Stimulated activated CD4-positive, alpha-beta T cell treated with anti-CD3 and anti-CD28 coated beads, Interleukin-1b, Interleukin-23, amount 100 ng/mL, for 1 hour (primary cell): Measurements from ENCODE around the gene GNG7.
"Not testable (repeated sequence)": the region's sequence is repeated elsewhere in the genome, so short reads cannot be mapped to it uniquely, and the experiment has no call there.

Experiments used
- DNase-seq, 2 donors: peaks; one replicate each; pipeline ENCODE4 v3.0.0-alpha.2; 2020; ENCODE audit warnings: low read depth in 2 of 2

The GNG7 gene

GRCh38 chr19:2484178-2484937 is 218.1 kb downstream of the GNG7 start:
- no peak for DNase-seq

DNA sequence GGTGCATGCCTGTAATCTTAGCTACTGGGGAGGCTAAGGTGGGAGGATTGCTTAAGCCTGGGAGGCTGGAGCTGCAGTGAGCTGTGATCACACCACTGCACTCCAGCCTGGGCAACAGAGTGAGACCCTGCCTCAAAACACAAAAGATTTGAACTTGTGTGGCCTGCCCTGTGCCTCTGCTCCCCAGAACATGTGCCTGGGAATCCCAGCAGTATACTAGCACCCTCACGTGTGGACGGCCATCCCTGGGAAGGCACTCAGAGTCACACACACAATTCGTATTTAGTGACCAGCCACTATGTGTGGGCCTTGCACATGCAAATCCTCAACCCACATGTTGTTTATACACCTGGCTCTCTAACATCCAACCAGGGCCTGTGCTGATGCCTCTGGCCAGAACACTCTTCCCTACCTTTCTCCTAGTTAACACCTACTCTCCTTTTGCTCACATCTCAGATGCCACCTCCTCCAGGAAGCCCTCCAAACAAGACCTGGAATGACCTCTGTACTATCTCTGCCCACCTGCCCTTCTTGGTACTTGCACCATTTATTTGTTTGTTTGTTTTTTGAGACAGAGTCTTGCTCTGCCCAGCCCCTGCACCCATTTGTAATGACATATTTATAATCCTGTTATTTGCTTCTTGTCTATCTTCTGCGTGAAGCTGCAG is 218.9 kb downstream of the GNG7 start:
- no peak for DNase-seq

- DNase-seq, result no peak
These were observed 219.4 kb downstream of the GNG7 start for GRCh38 chr19:2483084-2483483.

GRCh38 chr19:2482354-2483038 is 220.0 kb downstream of the GNG7 start:
- no peak for DNase-seq

GRCh38 chr19:2481466-2481865 is 221.0 kb downstream of the GNG7 start:
- DNase-seq, result no peak

GRCh38 chr19:2479556-2480194 is 222.8 kb downstream of the GNG7 start:
- no peak for DNase-seq

DNA sequence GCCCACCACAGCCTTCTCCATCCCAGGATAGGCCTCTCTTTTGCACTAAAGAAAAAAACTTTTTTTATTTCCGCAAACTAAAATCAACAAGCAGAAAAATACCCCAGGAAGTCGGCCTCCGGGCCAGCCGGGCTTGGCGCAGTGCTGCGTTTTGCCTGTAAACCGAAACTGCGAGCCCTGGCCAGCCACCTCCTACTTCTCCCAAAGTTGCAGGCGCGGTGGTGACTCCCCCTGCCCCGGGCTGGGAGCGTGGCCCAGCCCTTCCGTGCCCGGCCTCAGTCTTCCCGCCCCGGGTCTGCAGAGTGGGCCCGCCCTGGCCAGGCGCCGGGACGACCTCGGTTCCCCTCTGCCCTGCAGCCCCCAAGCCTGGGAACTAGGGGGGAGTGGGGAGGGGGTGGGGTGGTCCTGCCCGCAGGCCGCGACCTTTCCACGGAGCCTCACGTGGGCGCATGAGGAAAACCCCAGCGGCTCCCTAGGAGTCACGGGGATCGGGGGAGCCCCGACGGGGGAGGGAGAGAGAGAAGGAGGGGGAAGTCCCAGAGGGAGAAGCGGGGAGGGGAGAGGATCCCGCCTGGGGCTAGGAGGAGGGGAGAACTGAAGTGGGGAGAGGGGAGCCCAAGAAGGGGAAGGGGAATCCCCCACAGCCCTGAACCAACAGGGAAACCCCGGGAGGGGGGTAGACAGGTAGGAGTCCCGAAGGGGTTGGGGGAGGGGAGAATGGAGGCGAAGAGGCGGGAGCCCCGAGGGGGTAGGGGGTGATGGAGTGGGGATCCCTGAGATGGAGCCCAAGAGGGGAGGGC is 223.5 kb downstream of the GNG7 start:
- peak in 1 of 2 donors; percentile 60 for DNase-seq

DNA sequence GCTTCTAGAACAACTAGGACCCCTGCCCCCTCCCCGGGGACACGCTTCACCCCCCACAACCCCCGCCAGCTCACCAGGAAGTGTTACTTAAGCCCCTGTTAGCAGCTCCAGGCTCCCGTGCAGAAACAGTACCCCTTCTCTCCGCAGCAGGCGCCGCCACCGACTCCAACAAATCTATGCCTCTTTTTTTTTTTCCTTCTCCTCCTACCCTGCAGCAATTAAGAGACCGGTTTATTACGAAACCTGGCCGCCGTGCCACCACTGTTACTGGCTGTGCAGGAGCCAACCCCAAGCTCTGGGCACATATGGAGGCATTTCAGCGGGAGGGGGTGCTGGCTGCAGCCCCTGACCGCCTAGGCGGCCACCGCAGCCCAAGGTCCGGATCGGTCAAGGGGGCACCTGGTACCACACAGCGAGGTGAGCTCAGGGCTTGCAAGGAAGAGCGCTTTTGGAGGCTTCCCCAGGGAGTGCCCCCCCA is 224.2 kb downstream of the GNG7 start:
- DNase-seq, result no peak

DNA sequence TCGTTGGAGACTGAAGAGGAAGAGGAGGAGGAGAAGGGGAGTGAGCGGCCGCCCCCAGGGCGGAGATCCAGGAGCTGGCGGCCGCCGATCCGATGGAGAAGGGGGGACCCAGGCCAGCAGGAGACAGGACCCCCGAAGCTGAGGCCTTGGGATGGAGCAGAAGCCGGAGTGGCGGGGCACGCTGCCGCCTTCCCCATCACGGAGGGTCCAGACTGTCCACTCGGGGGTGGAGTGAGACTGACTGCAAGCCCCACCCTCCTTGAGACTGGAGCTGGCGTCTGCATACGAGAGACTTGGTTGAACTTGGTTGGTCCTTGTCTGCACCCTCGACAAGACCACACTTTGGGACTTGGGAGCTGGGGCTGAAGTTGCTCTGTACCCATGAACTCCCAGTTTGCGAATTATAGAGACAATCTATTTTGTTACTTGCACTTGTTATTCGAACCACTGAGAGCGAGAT is 224.7 kb downstream of the GNG7 start:
- no peak for DNase-seq

GRCh38 chr19:2477141-2477710 is 225.3 kb downstream of the GNG7 start:
- no peak for DNase-seq

DNA sequence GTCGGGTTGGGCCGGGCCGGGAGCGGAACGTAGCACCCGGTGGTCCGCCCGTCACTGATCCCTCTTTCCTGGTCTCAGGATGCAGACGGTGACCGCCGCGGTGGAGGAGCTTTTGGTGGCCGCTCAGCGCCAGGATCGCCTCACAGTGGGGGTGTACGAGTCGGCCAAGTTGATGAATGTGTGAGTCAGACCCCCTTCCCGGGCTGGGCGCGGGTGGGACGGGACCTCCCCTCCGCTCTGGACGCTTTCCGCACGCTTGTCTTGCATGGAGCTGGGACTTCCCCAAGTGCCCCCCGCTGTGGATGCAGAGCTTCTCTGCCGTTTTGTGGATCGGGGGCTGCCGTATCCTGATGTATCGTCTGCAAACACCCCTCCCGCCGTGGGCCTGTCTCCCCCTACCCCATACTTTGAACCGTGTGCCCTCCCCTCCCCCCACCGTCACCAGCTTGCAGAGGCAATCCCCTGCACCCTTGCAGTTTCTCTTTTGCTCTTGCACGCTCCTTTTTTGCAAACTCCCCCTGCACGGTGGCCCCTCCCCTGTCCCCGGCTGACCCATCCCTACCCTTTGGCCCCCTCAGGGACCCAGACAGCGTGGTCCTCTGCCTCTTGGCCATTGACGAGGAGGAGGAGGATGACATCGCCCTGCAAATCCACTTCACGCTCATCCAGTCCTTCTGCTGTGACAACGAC is 225.9 kb downstream of the GNG7 start:
- DNase-seq, result peak in 1 of 2 donors; percentile 55

DNA sequence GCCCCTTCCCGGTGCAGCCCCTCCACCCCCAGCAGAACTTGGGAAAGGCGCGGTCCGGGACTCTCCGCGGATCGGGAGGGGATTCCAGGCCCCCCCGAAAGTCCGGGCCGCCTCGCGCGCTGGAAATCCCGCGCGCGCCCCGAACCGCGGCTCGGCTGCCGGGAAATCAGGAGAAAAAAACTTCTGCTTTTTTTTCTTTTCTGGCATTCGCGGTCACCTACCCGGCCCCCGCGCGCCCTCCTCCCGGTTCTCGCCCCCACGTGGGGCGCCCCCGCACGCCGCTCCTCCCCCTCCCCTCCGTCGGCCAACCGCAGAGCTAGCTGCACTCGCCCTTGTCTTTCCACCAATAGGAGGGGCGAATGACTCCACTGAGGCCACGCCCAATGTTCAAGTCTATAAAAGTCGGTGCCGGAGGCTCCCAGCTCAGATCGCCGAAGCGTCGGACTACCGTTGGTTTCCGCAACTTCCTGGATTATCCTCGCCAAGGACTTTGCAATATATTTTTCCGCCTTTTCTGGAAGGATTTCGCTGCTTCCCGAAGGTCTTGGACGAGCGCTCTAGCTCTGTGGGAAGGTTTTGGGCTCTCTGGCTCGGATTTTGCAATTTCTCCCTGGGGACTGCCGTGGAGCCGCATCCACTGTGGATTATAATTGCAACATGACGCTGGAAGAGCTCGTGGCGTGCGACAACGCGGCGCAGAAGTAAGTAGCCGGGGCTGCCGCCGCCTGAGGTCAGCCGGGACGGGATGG is 226.6 kb downstream of the GNG7 start, which contains the start of gene GADD45B:
Gene GADD45B (plus strand): TSS at position 426 of the 749 bp plus-strand sequence. CDS start 232 bp downstream, at position 658.
- DNase-seq, result peak; percentile 91 to 95

DNA sequence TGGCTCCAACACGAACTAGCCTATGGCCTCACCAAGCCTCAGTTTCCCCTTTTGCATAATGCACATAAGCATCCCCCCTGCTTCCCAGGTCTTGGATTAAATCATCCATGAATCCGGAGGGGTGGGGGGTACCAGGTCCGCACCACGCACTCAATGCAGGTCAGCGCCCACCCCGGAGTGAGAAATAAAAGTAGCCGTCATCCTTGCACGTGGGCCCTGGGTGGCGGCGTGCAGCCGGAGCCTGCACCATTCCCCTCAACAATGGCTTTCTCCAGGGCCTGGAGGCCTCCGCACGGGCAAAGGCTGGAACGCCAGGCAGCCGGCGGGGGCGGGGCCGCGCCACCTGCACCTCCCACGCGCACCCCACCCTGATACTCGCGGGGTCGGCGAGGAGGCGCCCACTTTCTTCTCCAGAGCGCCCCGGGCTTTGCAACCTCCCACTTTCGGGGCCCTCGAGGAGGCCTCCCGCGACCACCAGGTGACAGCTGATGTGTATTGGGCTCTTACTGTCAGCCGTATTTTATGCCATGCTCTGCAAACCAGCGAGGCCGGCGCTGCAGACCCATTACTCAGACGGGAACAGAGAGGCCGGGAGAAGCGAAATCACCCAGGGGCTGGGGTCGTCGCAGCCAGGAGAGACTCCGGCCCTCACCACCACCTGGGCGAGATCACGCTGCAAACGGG is 227.3 kb downstream of the GNG7 start:
- no peak for DNase-seq

GRCh38 chr19:2474232-2475017 is 228.1 kb downstream of the GNG7 start:
- peak; percentile 65 to 90 for DNase-seq

DNA sequence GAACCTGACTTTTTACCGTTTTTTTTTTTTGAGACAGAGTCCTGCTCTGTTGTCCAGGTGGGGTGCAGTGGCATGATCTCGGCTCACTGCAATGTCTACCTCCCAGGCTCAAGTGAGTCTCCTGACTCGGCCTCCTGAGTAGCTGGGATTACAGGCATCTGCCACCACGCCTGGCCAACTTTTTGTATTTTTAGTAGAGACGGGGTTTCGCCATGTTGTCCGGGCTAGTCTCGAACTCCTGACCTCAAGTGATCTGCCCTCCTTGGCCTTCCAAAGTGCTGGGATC is 232.6 kb downstream of the GNG7 start:
- DNase-seq, result not testable (repeated sequence)

GRCh38 chr19:2469102-2469914 is 233.2 kb downstream of the GNG7 start:
- no peak for DNase-seq

DNA sequence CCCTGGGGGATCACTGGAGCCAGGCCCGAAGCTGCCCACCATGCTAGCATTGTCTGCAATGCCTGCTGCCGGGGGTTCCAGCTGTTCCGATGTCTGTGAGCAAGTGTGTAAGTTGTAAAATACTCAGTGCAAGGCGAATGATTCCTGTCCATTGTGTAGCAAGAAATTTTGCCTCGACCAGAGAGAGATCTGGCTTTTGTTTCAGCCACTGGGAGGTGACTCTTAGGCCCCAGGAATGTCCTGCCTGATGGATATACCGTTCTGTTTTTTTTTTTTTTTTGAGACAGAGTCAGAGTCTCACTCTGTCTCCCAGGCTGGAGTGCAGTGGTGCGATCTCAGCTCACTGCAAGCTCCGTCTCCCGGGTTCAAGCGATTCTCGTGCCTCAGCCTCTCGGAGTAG is 233.9 kb downstream of the GNG7 start:
- DNase-seq, result no peak
